ENCODE measurements around the gene COL27A1.

DNA sequence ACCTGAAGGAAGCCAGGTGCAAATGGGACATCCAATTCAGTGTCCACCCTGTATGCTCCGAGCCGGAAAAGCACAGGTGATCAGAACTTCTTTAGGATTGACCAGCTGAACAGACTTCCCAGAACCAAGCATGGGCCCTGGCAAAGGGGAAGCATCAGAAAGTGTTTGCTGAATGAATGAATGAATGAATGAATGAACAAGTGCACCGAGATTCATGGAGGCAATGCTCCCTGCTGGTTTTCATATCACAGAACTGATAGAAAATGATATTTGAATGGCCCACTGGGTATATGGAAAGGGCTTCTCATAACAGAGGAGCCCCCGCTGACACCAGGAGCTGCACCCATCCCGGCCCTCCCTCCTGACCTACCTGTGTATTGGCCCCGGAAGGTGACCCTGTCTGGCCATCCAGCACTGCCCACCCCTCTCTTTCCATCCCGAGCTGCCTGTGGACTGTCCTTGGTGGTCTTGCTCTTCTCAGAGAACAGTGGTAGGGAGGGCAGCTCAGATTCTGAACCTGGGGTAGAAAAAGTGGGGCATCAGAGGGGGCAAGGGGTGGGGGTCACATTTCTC lies 190.2 kb downstream of the COL27A1 start:
- TF ChIP-seq ZNF416 (tag by site-specific recombination; IDR thresholded peaks at IDR 0.05) = no peak
- TF ChIP-seq, protein P1, sequence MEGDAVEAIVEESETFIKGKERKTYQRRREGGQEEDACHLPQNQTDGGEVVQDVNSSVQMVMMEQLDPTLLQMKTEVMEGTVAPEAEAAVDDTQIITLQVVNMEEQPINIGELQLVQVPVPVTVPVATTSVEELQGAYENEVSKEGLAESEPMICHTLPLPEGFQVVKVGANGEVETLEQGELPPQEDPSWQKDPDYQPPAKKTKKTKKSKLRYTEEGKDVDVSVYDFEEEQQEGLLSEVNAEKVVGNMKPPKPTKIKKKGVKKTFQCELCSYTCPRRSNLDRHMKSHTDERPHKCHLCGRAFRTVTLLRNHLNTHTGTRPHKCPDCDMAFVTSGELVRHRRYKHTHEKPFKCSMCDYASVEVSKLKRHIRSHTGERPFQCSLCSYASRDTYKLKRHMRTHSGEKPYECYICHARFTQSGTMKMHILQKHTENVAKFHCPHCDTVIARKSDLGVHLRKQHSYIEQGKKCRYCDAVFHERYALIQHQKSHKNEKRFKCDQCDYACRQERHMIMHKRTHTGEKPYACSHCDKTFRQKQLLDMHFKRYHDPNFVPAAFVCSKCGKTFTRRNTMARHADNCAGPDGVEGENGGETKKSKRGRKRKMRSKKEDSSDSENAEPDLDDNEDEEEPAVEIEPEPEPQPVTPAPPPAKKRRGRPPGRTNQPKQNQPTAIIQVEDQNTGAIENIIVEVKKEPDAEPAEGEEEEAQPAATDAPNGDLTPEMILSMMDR (tag by site-specific recombination; IDR thresholded peaks at IDR 0.05) = no peak
- no peak for TF ChIP-seq RBAK (tag by site-specific recombination; IDR thresholded peaks at IDR 0.05)
- no peak for TF ChIP-seq ZNF202 (tag by site-specific recombination; IDR thresholded peaks at IDR 0.05; ENCODE audit: borderline replicate concordance)
- no peak for TF ChIP-seq ZNF610 (tag by site-specific recombination; IDR thresholded peaks at IDR 0.05; ENCODE audit: borderline replicate concordance)
- no peak for TF ChIP-seq ZSCAN18 (tag by site-specific recombination; IDR thresholded peaks at IDR 0.05)
- TF ChIP-seq ZNF114 (tag by site-specific recombination; IDR thresholded peaks at IDR 0.05) = no peak
- TF ChIP-seq ATF2 (tag by site-specific recombination; IDR thresholded peaks at IDR 0.05; ENCODE audit: low read depth) = no peak
- no peak for TF ChIP-seq ZFP41 (tag by site-specific recombination; IDR thresholded peaks at IDR 0.05; ENCODE audit: borderline replicate concordance)

Data from HEK293 (cell line).